ENCODE data around the gene ALS2CL. TPM values are rescaled to one million over a fixed set of nuclear protein-coding genes. Genes with fewer than 3 reads are reported as not detected.
A peak's percentile ranks its signal among the peaks of the same experiment; 100 is the strongest.

The ALS2CL gene
- total and polyA plus RNA-seq, 10 of the 15 experiments (the other 5 are each of a cell fraction or from before 2014, with no cell fraction given) = 0.01 to 0.05 TPM; not detected in 8

- 58% methylated on average over 13 of the region's 14 CpGs for WGBS (ENCODE audit: insufficient coverage, insufficient replicate concordance, low lambda C conversion rate, missing lambda C conversion rate)
- ChIA-PET POLR2A (no interaction called here), RAD21 (ENCODE audit: unreplicated experiment) (interaction anchor here (1.1 kb wide), 1 partner anchor 8 kb away, joined by 3 read pairs; no protein-coding TSS in a partner anchor), SMC1A (ENCODE audit: uncharacterized antibody, unreplicated experiment) (no interaction called here), CTCF (no interaction called here)
- peak overlapping the region; percentile 79 for H2AFZ ChIP-seq (ENCODE audit: control insufficient read depth, low read depth, low read length)
- peak overlapping the region; percentile 20; the same call in 1 of the 2 replicates for H3K9ac ChIP-seq (ENCODE audit: control insufficient read depth, insufficient read depth, low read length)
- H3K79me2 ChIP-seq (ENCODE audit: control insufficient read depth, insufficient read depth, low read length) = no peaks in the 10 kb centered on the region
- peak overlapping the region; percentile 25; the same call in 1 of the 2 replicates for H3K27ac ChIP-seq (ENCODE audit: control insufficient read depth, insufficient read depth)
- BruUV-seq (replicated peaks) = no TSS peak
- H3K4me3 ChIP-seq = no peak overlapping the region
- no peaks in the 10 kb centered on the region for H3K27me3 ChIP-seq (replicated peaks in 1 of 2; ENCODE audit: control insufficient read depth in 2 of 2, insufficient read depth in 2 of 2, low read length in 1 of 2)
- H4K20me1 ChIP-seq (ENCODE audit: control insufficient read depth, insufficient read depth) = no peaks in the 10 kb centered on the region
- peaks cover 16% of the 10 kb centered on the region for H3K4me1 ChIP-seq (ENCODE audit: control insufficient read depth, insufficient read depth, low read length)
- peak overlapping the region; percentile 55; the same call in 1 of the 2 replicates for H3K4me2 ChIP-seq (ENCODE audit: control insufficient read depth, insufficient read depth)
- DNase-seq (ENCODE audit: low read depth, low spot score) (no peak), FAIRE-seq (no peak), ATAC-seq (no peak)
- intact Hi-C loops (cut with micrococcal nuclease; ENCODE audit: unreplicated experiment) (no loop called here), in situ Hi-C loops (cut with MboI) (loop anchor here (5.0 to 10.0 kb wide), 2 partner anchors 184 to 662 kb away; no protein-coding TSS in a partner anchor)
- no peaks in the 10 kb centered on the region for H3K9me3 ChIP-seq (replicated peaks; ENCODE audit: control insufficient read depth, insufficient read depth, low read length)
- H3K36me3 ChIP-seq (ENCODE audit: control insufficient read depth in 2 of 2, insufficient read depth in 2 of 2, low read length in 1 of 2) = no peaks in the 10 kb centered on the region
- TF ChIP-seq SMARCA5 (IDR thresholded peaks at IDR 0.05) (0 out of 2 replicates have a peak, but pooled peaks have one; percentile 26), MTA2 (IDR thresholded peaks at IDR 0.05; ENCODE audit: low read depth) (no peak), POLR2A (IDR thresholded peaks at IDR 0.05; ENCODE audit: low read depth, low read length) (no peak)
Measured at GRCh38 chr3:46713050-46713897, 19.8 kb upstream of the ALS2CL start.

DNA sequence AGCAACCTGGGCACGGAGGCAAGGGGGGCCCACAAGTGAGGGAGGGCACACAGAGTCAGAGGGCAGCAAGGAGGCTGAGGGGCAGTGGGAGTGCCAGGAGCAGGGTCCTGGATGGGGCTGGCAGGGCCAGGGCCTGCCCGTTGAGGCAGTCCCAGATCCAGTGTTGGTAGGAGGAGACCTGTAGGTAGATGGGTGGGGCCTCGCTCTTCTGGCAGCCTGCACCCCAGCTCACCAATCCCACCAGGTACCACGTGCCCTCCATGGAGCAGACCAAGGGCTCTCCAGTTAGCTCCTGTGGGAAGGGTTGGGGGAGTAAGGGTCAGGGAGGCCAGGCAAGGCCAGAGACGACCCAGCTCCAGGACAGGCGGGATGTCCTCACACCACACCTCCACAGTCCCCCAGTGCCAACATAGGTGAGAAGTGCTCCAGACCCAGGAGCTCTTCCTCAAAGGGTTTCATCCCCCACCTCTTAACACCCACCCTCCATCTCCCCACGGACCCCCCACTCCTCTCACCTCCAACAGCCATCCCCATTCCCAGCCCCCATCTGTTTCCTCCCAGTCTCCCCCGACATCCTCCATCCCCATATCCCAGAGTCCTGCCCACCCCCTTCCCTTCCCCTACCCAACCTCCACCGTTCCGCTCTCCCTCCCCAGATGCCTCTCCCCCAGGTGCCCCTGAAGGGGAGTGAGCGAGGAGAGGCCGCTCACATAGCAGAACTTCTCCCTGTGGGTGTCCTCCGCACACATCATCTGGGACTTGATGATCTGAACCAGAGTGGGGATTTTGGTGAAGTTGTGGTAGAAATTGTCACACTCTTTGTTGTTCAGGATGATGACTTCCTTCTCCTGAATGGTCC, 18.9 kb upstream of the ALS2CL start:
- Histone ChIP-seq H2AFZ (ENCODE audit: control insufficient read depth, low read depth, low read length) (no peak overlapping the region), H3K9me3 (replicated peaks; ENCODE audit: control insufficient read depth, insufficient read depth, low read length) (no peaks in the 10 kb centered on the region), H3K4me3 (no peak overlapping the region), H3K4me1 (ENCODE audit: control insufficient read depth, insufficient read depth, low read length) (peaks cover 16% of the 10 kb centered on the region), H3K79me2 (ENCODE audit: control insufficient read depth, insufficient read depth, low read length) (no peaks in the 10 kb centered on the region), H3K9ac (ENCODE audit: control insufficient read depth, insufficient read depth, low read length) (no peak overlapping the region), H3K27ac (ENCODE audit: control insufficient read depth, insufficient read depth) (no peak overlapping the region), H3K36me3 (ENCODE audit: control insufficient read depth in 2 of 2, insufficient read depth in 2 of 2, low read length in 1 of 2) (no peaks in the 10 kb centered on the region), H3K27me3 (replicated peaks in 1 of 2; ENCODE audit: control insufficient read depth in 2 of 2, insufficient read depth in 2 of 2, low read length in 1 of 2) (no peaks in the 10 kb centered on the region), H3K4me2 (ENCODE audit: control insufficient read depth, insufficient read depth) (no peak overlapping the region), H4K20me1 (ENCODE audit: control insufficient read depth, insufficient read depth) (no peaks in the 10 kb centered on the region)
- intact Hi-C loops (cut with micrococcal nuclease; ENCODE audit: unreplicated experiment) = no loop called here
- SMC1A ChIA-PET (ENCODE audit: uncharacterized antibody, unreplicated experiment) = interaction anchor here (1.6 kb wide), 1 partner anchor 25 kb away, joined by 4 read pairs; no protein-coding TSS in a partner anchor
- DNase-seq (ENCODE audit: low read depth, low spot score) (no peak), FAIRE-seq (no peak), ATAC-seq (no peak)
- RAD21 ChIA-PET (ENCODE audit: unreplicated experiment) = no interaction called here
- CTCF ChIA-PET = interaction anchor here (1.6 kb wide), 1 partner anchor 182 kb away, joined by 4 read pairs; no protein-coding TSS in a partner anchor
- BruUV-seq (replicated peaks) = no TSS peak
- 66% methylated on average over 8 of the region's 13 CpGs for WGBS (ENCODE audit: insufficient coverage, insufficient replicate concordance, low lambda C conversion rate, missing lambda C conversion rate)
- POLR2A ChIA-PET = no interaction called here
- in situ Hi-C loops (cut with MboI) = loop anchor here (5.0 to 10.0 kb wide), 2 partner anchors 185 to 662 kb away; no protein-coding TSS in a partner anchor
- no peak for TF ChIP-seq LARP7 (IDR thresholded peaks at IDR 0.05)
- TF ChIP-seq ZNF274 (IDR thresholded peaks at IDR 0.05; ENCODE audit: insufficient read depth, insufficient read length) = no peak
- no peak for TF ChIP-seq POU2F2 (IDR thresholded peaks at IDR 0.05; ENCODE audit: borderline replicate concordance, low read depth, low read length)
- TF ChIP-seq NBN (IDR thresholded peaks at IDR 0.05) = no peak
- TF ChIP-seq, protein P1, sequence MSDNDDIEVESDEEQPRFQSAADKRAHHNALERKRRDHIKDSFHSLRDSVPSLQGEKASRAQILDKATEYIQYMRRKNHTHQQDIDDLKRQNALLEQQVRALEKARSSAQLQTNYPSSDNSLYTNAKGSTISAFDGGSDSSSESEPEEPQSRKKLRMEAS (IDR thresholded peaks at IDR 0.05; ENCODE audit: low read depth, low read length) = no peak
- TF ChIP-seq JUNB (IDR thresholded peaks at IDR 0.05) = no peak
- TF ChIP-seq YBX1 (IDR thresholded peaks at IDR 0.05) = no peak
- TF ChIP-seq YY1 (IDR thresholded peaks at IDR 0.05; ENCODE audit: low read depth, low read length) = no peak
- no peak for TF ChIP-seq MYC (IDR thresholded peaks at IDR 0.05; ENCODE audit: insufficient read depth, insufficient read length, insufficient replicate concordance, low read length, severe bottlenecking)
- no peak for TF ChIP-seq CREM (IDR thresholded peaks at IDR 0.05; ENCODE audit: low read depth)
